Breast epithelium (tissue), 3 donors: ENCODE results near the gene SPDYE17.
"Not testable (repeated sequence)": the region's sequence is repeated elsewhere in the genome, so short reads cannot be mapped to it uniquely, and the experiment has no call there.

ENCODE experiments used
- POLR2A ChIP-seq: fragments of 450-650 bp; IDR thresholded peaks from one replicate; pipeline ENCODE4 v1.6.1; 2016; ENCODE audit warnings: antibody characterized with exemption, mild to moderate bottlenecking, moderate library complexity
- POLR2AphosphoS5 ChIP-seq, 3 donors: sonication (generic); formaldehyde crosslinking; IDR thresholded peaks; one replicate each; pipeline ENCODE4 v1.6.1; 2017; ENCODE audit warnings: antibody characterized with exemption in 3 of 3
- TF ChIP-seq, protein P1 (sequence below), 3 donors: fragments of 450-650 bp; IDR thresholded peaks; one replicate each; pipeline ENCODE4 v1.5.1; 2016 to 2017; ENCODE audit warnings: antibody characterized with exemption in 3 of 3, mild to moderate bottlenecking in 3 of 3, moderate library complexity in 3 of 3

- TF ChIP-seq, protein P1, sequence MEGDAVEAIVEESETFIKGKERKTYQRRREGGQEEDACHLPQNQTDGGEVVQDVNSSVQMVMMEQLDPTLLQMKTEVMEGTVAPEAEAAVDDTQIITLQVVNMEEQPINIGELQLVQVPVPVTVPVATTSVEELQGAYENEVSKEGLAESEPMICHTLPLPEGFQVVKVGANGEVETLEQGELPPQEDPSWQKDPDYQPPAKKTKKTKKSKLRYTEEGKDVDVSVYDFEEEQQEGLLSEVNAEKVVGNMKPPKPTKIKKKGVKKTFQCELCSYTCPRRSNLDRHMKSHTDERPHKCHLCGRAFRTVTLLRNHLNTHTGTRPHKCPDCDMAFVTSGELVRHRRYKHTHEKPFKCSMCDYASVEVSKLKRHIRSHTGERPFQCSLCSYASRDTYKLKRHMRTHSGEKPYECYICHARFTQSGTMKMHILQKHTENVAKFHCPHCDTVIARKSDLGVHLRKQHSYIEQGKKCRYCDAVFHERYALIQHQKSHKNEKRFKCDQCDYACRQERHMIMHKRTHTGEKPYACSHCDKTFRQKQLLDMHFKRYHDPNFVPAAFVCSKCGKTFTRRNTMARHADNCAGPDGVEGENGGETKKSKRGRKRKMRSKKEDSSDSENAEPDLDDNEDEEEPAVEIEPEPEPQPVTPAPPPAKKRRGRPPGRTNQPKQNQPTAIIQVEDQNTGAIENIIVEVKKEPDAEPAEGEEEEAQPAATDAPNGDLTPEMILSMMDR (IDR thresholded peaks at IDR 0.05): not testable (repeated sequence)
- TF ChIP-seq POLR2A; POLR2AphosphoS5 (IDR thresholded peaks at IDR 0.05): not testable (repeated sequence)
Measured at GRCh38 chr7:76982501-76982900, 49.7 kb downstream of the SPDYE17 start.
